ENCODE data around the gene PHYHIPL.

DNA sequence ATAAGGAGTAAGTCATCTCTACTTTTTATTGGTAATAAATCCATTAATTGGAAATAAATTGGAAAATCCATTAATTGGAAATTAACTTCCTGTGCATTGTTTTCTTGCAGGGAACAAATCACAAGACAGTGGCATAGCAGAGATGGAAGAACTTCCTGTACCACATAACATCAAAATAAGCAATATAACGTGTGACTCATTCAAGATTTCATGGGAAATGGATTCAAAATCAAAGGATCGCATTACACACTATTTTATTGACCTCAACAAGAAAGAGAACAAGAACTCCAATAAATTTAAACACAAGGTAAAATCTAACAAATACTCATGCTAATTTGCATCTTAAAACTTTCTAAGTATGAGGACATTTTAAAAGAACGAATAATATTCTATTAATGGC is 57.8 kb downstream of the PHYHIPL start:
- TF ChIP-seq CTCF (conservative IDR thresholded peaks at IDR 0.05 in 1 of 2, IDR thresholded peaks at IDR 0.05 in 1 of 2; ENCODE audit: extremely low read depth in 1 of 2, insufficient read depth in 1 of 2, low read depth in 1 of 2, low read length in 2 of 2) (no peak), EZH2 (IDR thresholded peaks at IDR 0.05; ENCODE audit: borderline replicate concordance, low read length) (no peak)
